KMS-11 (cell line): ENCODE results near the gene BIN1.

Experiments
- H2AFZ ChIP-seq: fragments of 200-600 bp; sonication (generic); 2 replicates; pipeline ENCODE4 v1.6.1; 2016; ENCODE audit warnings: antibody characterized with exemption, mixed run types, low read depth
- H3K27ac ChIP-seq: fragments of 200-600 bp; sonication (generic); 2 replicates; pipeline ENCODE4 v1.6.1; 2016; ENCODE audit warnings: mild to moderate bottlenecking, mixed run types
- H3K27me3 ChIP-seq: fragments of 200-600 bp; sonication (generic); 2 replicates; pipeline ENCODE4 v1.6.1; 2017; ENCODE audit warnings: mild to moderate bottlenecking, low read depth, mixed run types, moderate library complexity; ENCODE audit not compliant: insufficient read depth
- H3K36me3 ChIP-seq: fragments of 200-600 bp; sonication (generic); 2 replicates; pipeline ENCODE4 v1.6.1; 2017; ENCODE audit warnings: mild to moderate bottlenecking, mixed run types; ENCODE audit not compliant: insufficient read depth
- H3K4me1 ChIP-seq: fragments of 200-600 bp; sonication (generic); 2 replicates; pipeline ENCODE4 v1.6.1; 2016; ENCODE audit warnings: mild to moderate bottlenecking, low read depth, mixed run types; ENCODE audit not compliant: poor library complexity, severe bottlenecking
- H3K4me2 ChIP-seq: fragments of 200-600 bp; sonication (generic); 2 replicates; pipeline ENCODE4 v1.7.0; 2016; ENCODE audit warnings: mild to moderate bottlenecking, mixed run types
- H3K4me3 ChIP-seq: fragments of 200-600 bp; sonication (generic); IDR thresholded peaks from 2 replicates; pipeline ENCODE4 v1.6.1; 2017; ENCODE audit warnings: low read depth, low read length, mixed read lengths; ENCODE audit not compliant: insufficient read depth
- H3K79me2 ChIP-seq: fragments of 200-600 bp; sonication (generic); 2 replicates; pipeline ENCODE4 v1.6.1; 2016; ENCODE audit warnings: low read depth, mixed run types; ENCODE audit not compliant: insufficient read depth
- H3K9ac ChIP-seq: fragments of 200-600 bp; sonication (generic); 2 replicates; pipeline ENCODE4 v1.6.1; 2016; ENCODE audit warnings: mild to moderate bottlenecking, mixed run types
- H4K20me1 ChIP-seq: fragments of 200-600 bp; sonication (generic); 2 replicates; pipeline ENCODE4 v1.6.1; 2016; ENCODE audit warnings: mild to moderate bottlenecking, mixed run types; ENCODE audit not compliant: insufficient read depth
- CTCF ChIP-seq: fragments of 200-600 bp; sonication (generic); conservative IDR thresholded peaks from 2 replicates; pipeline ENCODE4 v1.6.1; 2017; ENCODE audit warnings: low read depth, mild to moderate bottlenecking, antibody characterized with exemption, low read length, moderate library complexity, mixed read lengths

The BIN1 gene

GRCh38 chr2:127108090-127108523 is 1.2 kb upstream of the BIN1 start:
- no peak overlapping the region for H3K4me2 ChIP-seq
- H3K9ac ChIP-seq: no peak overlapping the region
- TF ChIP-seq CTCF: no peak
- H3K36me3 ChIP-seq: no peaks in the 10 kb centered on the region
- no peaks in the 10 kb centered on the region for H4K20me1 ChIP-seq
- H2AFZ ChIP-seq: peak overlapping the region; percentile 81; the same call in 1 of the 2 replicates
- no peaks in the 10 kb centered on the region for H3K79me2 ChIP-seq
- H3K4me3 ChIP-seq: no peak overlapping the region
- H3K27ac ChIP-seq: no peak overlapping the region
- no peaks in the 10 kb centered on the region for H3K4me1 ChIP-seq
- no peaks in the 10 kb centered on the region for H3K27me3 ChIP-seq

- H3K79me2 ChIP-seq: no peaks in the 10 kb centered on the region
- no peak overlapping the region; the same call in 1 of the 2 replicates for H3K9ac ChIP-seq
- TF ChIP-seq CTCF: no peak
- H3K27ac ChIP-seq: no peak overlapping the region
- no peak overlapping the region for H3K4me3 ChIP-seq
- H4K20me1 ChIP-seq: no peaks in the 10 kb centered on the region
- no peaks in the 10 kb centered on the region for H3K27me3 ChIP-seq
- no peaks in the 10 kb centered on the region for H3K4me1 ChIP-seq
- H3K4me2 ChIP-seq: peak overlapping the region; percentile 57; the same call in 1 of the 2 replicates
- no peaks in the 10 kb centered on the region for H3K36me3 ChIP-seq
- peak overlapping the region; percentile 81 for H2AFZ ChIP-seq
Measured at GRCh38 chr2:127107622-127107999, 657 bp upstream of the BIN1 start.

GRCh38 chr2:127106457-127106990 is 430 bp downstream of the BIN1 start:
- H3K4me2 ChIP-seq: peak overlapping the region; percentile 21; the same call in 1 of the 2 replicates
- H3K79me2 ChIP-seq: no peaks in the 10 kb centered on the region
- no peak overlapping the region for H3K4me3 ChIP-seq
- H2AFZ ChIP-seq: peak overlapping the region; percentile 81
- H3K27ac ChIP-seq: no peak overlapping the region
- H3K4me1 ChIP-seq: no peaks in the 10 kb centered on the region
- no peaks in the 10 kb centered on the region for H4K20me1 ChIP-seq
- H3K27me3 ChIP-seq: no peaks in the 10 kb centered on the region
- TF ChIP-seq CTCF: no peak
- no peak overlapping the region for H3K9ac ChIP-seq
- no peaks in the 10 kb centered on the region for H3K36me3 ChIP-seq

GRCh38 chr2:127105656-127106456 is 1.1 kb downstream of the BIN1 start:
- Histone ChIP-seq H3K79me2 (no peaks in the 10 kb centered on the region), H3K4me3 (no peak overlapping the region)

More at GRCh38 chr2:127105656-127106456, 1.1 kb downstream of the BIN1 start:
- Histone ChIP-seq H2AFZ (no peak overlapping the region), H4K20me1 (no peaks in the 10 kb centered on the region), H3K27ac (no peak overlapping the region), H3K36me3 (no peaks in the 10 kb centered on the region), H3K27me3 (no peaks in the 10 kb centered on the region), H3K9ac (no peak overlapping the region), H3K4me2 (no peak overlapping the region; the same call in 1 of the 2 replicates), H3K4me1 (no peaks in the 10 kb centered on the region)
- no peak for TF ChIP-seq CTCF
